K562 (cell line): ENCODE data around the gene CRYBA4. TPM values are rescaled to one million over a fixed set of nuclear protein-coding genes. Genes with fewer than 3 reads are reported as not detected.

Source experiments
- CAMTA2 ChIP-seq: fragments of 250-450 bp; sonication (Bioruptor Pico); conservative IDR thresholded peaks from 2 replicates; pipeline ENCODE4 v1.5.1; 2022
- CBFA2T3 ChIP-seq: fragments of 450-650 bp; IDR thresholded peaks from 2 replicates; pipeline ENCODE4 v1.6.1; 2017
- ESRRB ChIP-seq: fragments of 250-450 bp; sonication (Bioruptor Pico); IDR thresholded peaks from 2 replicates; pipeline ENCODE4 v1.5.0; 2020; ENCODE audit warnings: mild to moderate bottlenecking, moderate library complexity, borderline replicate concordance
- HCFC1 ChIP-seq: IDR thresholded peaks from 2 replicates; pipeline ENCODE4 v1.6.1; 2012; ENCODE audit warnings: low read depth, low read length, improper control_type of control experiment
- HDAC8 ChIP-seq: fragments of 450-650 bp; IDR thresholded peaks from 2 replicates; pipeline ENCODE4 v1.6.1; 2016; ENCODE audit warnings: mild to moderate bottlenecking, missing genetic modification characterization, moderate library complexity, missing compliant biosample characterization
- HNRNPLL ChIP-seq: fragments of 200-400 bp; formaldehyde crosslinking; IDR thresholded peaks from 2 replicates; pipeline ENCODE4 v1.6.1; 2017; ENCODE audit warnings: low read length, low read depth, mild to moderate bottlenecking; ENCODE audit not compliant: poor library complexity, severe bottlenecking
- KAT7 ChIP-seq: sonication (generic); formaldehyde crosslinking; IDR thresholded peaks from 2 replicates; pipeline ENCODE4 v1.8.0; 2022; ENCODE audit warnings: missing genetic modification reagents, mild to moderate bottlenecking, borderline replicate concordance
- MAFK ChIP-seq: IDR thresholded peaks from 2 replicates; pipeline ENCODE4 v1.6.1; 2011; ENCODE audit warnings: low read length, improper control_type of control experiment
- NFIC ChIP-seq: fragments of 450-650 bp; IDR thresholded peaks from 2 replicates; pipeline ENCODE4 v1.6.1; 2017; ENCODE audit warnings: mild to moderate bottlenecking, inconsistent platforms
- NR2C1 ChIP-seq, 2 experiments: fragments of 450-650 bp; IDR thresholded peaks; 2 replicates each; pipeline ENCODE4 v1.6.1; 2017; ENCODE audit warnings: mild to moderate bottlenecking in 2 of 2, antibody characterized with exemption in 1 of 2, inconsistent platforms in 1 of 2, missing compliant biosample characterization in 1 of 2, missing genetic modification characterization in 1 of 2
- NRF1 ChIP-seq, 2 experiments: fragments of 450-650 bp; IDR thresholded peaks in 1 of 2; conservative IDR thresholded peaks in 1 of 2; 2 replicates each; pipeline ENCODE4 v1.6.1; 2014; ENCODE audit warnings: mild to moderate bottlenecking in 2 of 2
- OTX1 ChIP-seq: fragments of 450-650 bp; formaldehyde crosslinking; IDR thresholded peaks from 2 replicates; pipeline ENCODE4 v1.4.0; 2022; ENCODE audit warnings: mild to moderate bottlenecking
- PCBP2 ChIP-seq: fragments of 200-400 bp; formaldehyde crosslinking; IDR thresholded peaks from 2 replicates; pipeline ENCODE4 v1.6.1; 2018; ENCODE audit warnings: low read length, low read depth, mild to moderate bottlenecking, moderate library complexity; ENCODE audit not compliant: poor library complexity, severe bottlenecking
- PHB ChIP-seq: fragments of 250-450 bp; sonication (Bioruptor Pico); IDR thresholded peaks from 2 replicates; pipeline ENCODE4 v1.5.0; 2021
- POLR2A ChIP-seq: fragments of 450-650 bp; conservative IDR thresholded peaks from 2 replicates; pipeline ENCODE4 v1.6.1; 2016
- PPARD ChIP-seq: fragments of 250-450 bp; sonication (Bioruptor Pico); IDR thresholded peaks from 2 replicates; pipeline ENCODE4 v1.8.0; 2022; ENCODE audit warnings: inconsistent platforms, mild to moderate bottlenecking, moderate library complexity
- SMC3 ChIP-seq: conservative IDR thresholded peaks from 2 replicates; pipeline ENCODE4 v1.6.1; 2011; ENCODE audit warnings: low read depth, low read length, improper control_type of control experiment; ENCODE audit not compliant: insufficient read depth
- STAT5A ChIP-seq: IDR thresholded peaks from 2 replicates; pipeline ENCODE4 v1.6.1; 2012; ENCODE audit warnings: low read length, inconsistent platforms, borderline replicate concordance
- XRCC3 ChIP-seq: fragments of 450-650 bp; IDR thresholded peaks from 2 replicates; pipeline ENCODE4 v1.6.1; 2017; ENCODE audit warnings: mild to moderate bottlenecking, moderate library complexity
- ZNF121 ChIP-seq: sonication (generic); formaldehyde crosslinking; conservative IDR thresholded peaks from 2 replicates; pipeline ENCODE4 v1.8.0; 2022; ENCODE audit warnings: missing genetic modification reagents
- ZNF134 ChIP-seq: fragments of 250-450 bp; sonication (Bioruptor Pico); conservative IDR thresholded peaks from 2 replicates; pipeline ENCODE4 v1.4.0; 2020
- ZNF217 ChIP-seq: sonication (generic); formaldehyde crosslinking; IDR thresholded peaks from 2 replicates; pipeline ENCODE4 v1.8.0; 2022; ENCODE audit warnings: mild to moderate bottlenecking, missing genetic modification reagents
- ZNF239 ChIP-seq: fragments of 250-450 bp; sonication (Bioruptor Pico); IDR thresholded peaks from 2 replicates; pipeline ENCODE4 v1.4.0; 2020; ENCODE audit warnings: mild to moderate bottlenecking
- ZNF354B ChIP-seq: fragments of 250-450 bp; sonication (Bioruptor Pico); IDR thresholded peaks from 2 replicates; pipeline ENCODE4 v1.4.0; 2020
- ZNF444 ChIP-seq: fragments of 250-450 bp; sonication (Bioruptor Pico); IDR thresholded peaks from 2 replicates; pipeline ENCODE4 v1.4.0; 2020; ENCODE audit warnings: mild to moderate bottlenecking, moderate library complexity
- ZNF589 ChIP-seq: fragments of 200-800 bp; sonication (Bioruptor generic); IDR thresholded peaks from 2 replicates; pipeline ENCODE4 v1.6.1; 2016; ENCODE audit warnings: low read depth, missing genetic modification characterization, missing compliant biosample characterization
- ZNF695 ChIP-seq: fragments of 450-650 bp; formaldehyde crosslinking; IDR thresholded peaks from 2 replicates; pipeline ENCODE4 v1.4.0; 2020; ENCODE audit warnings: mild to moderate bottlenecking, moderate library complexity
- polyA plus RNA-seq, 8 experiments: library from polyadenylated mRNA; depleted of rRNA in 4 of 8; stranded (reverse) in 5 of 8; unstranded in 3 of 8; fragments of >200 nt; fragmentation: Nextera tagmentation in 2 of 8; fragmentation: Illumina TruSeq in 1 of 8; extraction: Ambion mirVana in 2 of 8; extraction: Trizol in 1 of 8; gene quantifications; 2 replicates each; pipeline versions ENCODE4 v1.2.1 to v1.2.3, GENCODE V29; 2011 to 2014; ENCODE audit warnings: inconsistent platforms in 1 of 8, missing spikeins in 1 of 8
- total RNA-seq, 7 experiments: library from RNA; depleted of rRNA in 6 of 7; stranded (reverse); fragments of >200 nt in 6 of 7; fragmentation: Illumina TruSeq in 2 of 7; extraction: Trizol in 2 of 7; gene quantifications; 2 replicates each; pipeline versions ENCODE4 v1.2.1 to v1.2.3, GENCODE V29; 2011 to 2021; ENCODE audit warnings: low replicate concordance in 1 of 7
- TF ChIP-seq, protein P1 (sequence below): sonication (generic); formaldehyde crosslinking; IDR thresholded peaks from 2 replicates; pipeline ENCODE4 v1.9.0; 2022; ENCODE audit warnings: mild to moderate bottlenecking, missing genetic modification reagents
- TF ChIP-seq, protein P2 (sequence below): fragments of 250-450 bp; sonication (Bioruptor Pico); IDR thresholded peaks from 2 replicates; pipeline ENCODE4 v1.8.0; 2022; ENCODE audit warnings: moderate library complexity, mild to moderate bottlenecking, inconsistent platforms
- TF ChIP-seq, protein P3 (sequence below), 2 experiments: fragments of 450-650 bp in 1 of 2; sonication (generic) in 1 of 2; formaldehyde crosslinking; conservative IDR thresholded peaks; 2 replicates each; pipeline versions ENCODE4 v1.4.0 to v1.8.1; 2020 to 2022; ENCODE audit warnings: mild to moderate bottlenecking in 1 of 2, missing genetic modification reagents in 1 of 2

CRYBA4 gene
- total and polyA plus RNA-seq, 9 of the 15 experiments (the other 6 are each of a cell fraction or from before 2014, with no cell fraction given) = 0.59 to 3.3 (median 1.6) TPM

DNA sequence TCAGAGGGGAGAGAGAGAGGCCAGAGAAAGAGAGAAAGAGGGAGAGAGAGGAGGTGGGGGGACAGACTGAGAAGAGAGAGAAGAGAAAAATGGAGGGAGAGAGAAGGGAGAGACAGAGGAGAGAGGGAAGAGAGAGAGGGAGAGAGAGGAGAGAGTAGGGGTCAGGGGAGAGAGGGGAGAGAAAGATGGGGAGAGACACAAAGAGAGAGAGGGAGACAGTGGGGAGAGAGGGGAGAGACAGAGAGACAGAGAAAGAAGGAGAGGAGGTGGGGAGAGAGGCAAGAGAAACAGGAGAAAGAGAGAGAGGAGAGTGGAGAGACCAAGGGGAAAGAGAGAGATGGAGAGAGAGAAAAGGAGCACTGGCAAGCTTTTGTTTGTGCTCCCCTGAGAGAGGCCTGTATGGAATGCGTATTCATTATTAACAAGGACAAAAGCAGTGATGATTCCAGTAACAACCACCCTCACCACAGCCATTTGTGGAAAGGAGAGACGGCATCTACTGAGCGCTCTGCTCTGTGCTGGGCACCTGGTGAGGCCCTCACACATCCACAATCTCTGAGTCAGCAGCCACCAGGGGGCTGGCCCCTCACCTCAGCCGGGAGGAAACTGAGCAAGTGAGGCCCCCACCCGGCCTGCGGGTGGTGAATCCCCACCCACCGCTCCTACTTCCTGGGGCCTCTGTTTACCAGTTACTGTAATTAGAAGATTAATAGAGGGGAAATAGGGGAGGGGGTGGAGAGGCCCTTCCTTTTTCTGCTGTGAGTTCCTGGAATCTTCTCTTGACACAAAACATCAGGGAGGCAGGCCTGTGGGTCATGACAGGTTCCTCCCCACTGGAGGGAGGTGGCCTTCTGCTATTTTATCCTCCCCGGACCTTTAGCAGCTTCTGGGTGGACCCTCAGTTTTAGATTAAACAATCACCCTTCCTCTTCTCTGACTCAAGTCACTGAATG lies 21.0 kb downstream of the CRYBA4 start (continued):
- TF ChIP-seq CAMTA2 (CRISPR knock-in tag) = no peak
- TF ChIP-seq XRCC3 = no peak
- no peak for TF ChIP-seq PCBP2
- TF ChIP-seq ZNF444 (CRISPR knock-in tag) = no peak
- no peak for TF ChIP-seq NRF1 (conservative IDR thresholded peaks at IDR 0.05 in 1 of 2, IDR thresholded peaks at IDR 0.05 in 1 of 2)
- TF ChIP-seq, protein P1, sequence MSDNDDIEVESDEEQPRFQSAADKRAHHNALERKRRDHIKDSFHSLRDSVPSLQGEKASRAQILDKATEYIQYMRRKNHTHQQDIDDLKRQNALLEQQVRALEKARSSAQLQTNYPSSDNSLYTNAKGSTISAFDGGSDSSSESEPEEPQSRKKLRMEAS (CRISPR knock-in tag) = no peak
- no peak for TF ChIP-seq SMC3
- TF ChIP-seq HDAC8 (tag) = no peak
- TF ChIP-seq PHB (CRISPR knock-in tag) = no peak
- TF ChIP-seq ESRRB = no peak
- no peak for TF ChIP-seq ZNF217
- no peak for TF ChIP-seq ZNF239
- no peak for TF ChIP-seq ZNF354B
- TF ChIP-seq, protein P2, sequence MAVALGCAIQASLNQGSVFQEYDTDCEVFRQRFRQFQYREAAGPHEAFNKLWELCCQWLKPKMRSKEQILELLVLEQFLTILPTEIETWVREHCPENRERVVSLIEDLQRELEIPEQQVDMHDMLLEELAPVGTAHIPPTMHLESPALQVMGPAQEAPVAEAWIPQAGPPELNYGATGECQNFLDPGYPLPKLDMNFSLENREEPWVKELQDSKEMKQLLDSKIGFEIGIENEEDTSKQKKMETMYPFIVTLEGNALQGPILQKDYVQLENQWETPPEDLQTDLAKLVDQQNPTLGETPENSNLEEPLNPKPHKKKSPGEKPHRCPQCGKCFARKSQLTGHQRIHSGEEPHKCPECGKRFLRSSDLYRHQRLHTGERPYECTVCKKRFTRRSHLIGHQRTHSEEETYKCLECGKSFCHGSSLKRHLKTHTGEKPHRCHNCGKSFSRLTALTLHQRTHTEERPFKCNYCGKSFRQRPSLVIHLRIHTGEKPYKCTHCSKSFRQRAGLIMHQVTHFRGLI = no peak
- TF ChIP-seq OTX1 (CRISPR knock-in tag) = peak; percentile 90; the same call in 1 of the 2 replicates
- no peak for TF ChIP-seq ZNF695 (CRISPR knock-in tag)
- no peak for TF ChIP-seq CBFA2T3
- TF ChIP-seq KAT7 (CRISPR knock-in tag) = no peak
- no peak for TF ChIP-seq PPARD
- TF ChIP-seq POLR2A = peak; percentile 48; the same call in 1 of the 2 replicates
- no peak for TF ChIP-seq ZNF134 (CRISPR knock-in tag)
- no peak for TF ChIP-seq HCFC1
- TF ChIP-seq ZNF589 = no peak
- no peak for TF ChIP-seq NR2C1 (IDR thresholded peaks at IDR 0.05)
- TF ChIP-seq NR2C1 (tag; IDR thresholded peaks at IDR 0.05) = no peak
- TF ChIP-seq, protein P3, sequence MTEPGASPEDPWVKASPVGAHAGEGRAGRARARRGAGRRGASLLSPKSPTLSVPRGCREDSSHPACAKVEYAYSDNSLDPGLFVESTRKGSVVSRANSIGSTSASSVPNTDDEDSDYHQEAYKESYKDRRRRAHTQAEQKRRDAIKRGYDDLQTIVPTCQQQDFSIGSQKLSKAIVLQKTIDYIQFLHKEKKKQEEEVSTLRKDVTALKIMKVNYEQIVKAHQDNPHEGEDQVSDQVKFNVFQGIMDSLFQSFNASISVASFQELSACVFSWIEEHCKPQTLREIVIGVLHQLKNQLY (CRISPR knock-in tag; conservative IDR thresholded peaks at IDR 0.05) = no peak
- TF ChIP-seq MAFK = no peak; the same call in 1 of the 2 replicates
- no peak for TF ChIP-seq NFIC
- TF ChIP-seq ZNF121 (CRISPR knock-in tag) = no peak
- no peak for TF ChIP-seq HNRNPLL
- no peak for TF ChIP-seq STAT5A
